Astrocyte (in vitro differentiated cells and primary cell): ENCODE data around the gene TTC12. TPM values are rescaled to one million over a fixed set of nuclear protein-coding genes. Genes with fewer than 3 reads are reported as not detected.

Experiments
- DNase-seq: peaks from one replicate; pipeline ENCODE4 v3.0.0-alpha.2; 2010; ENCODE audit warnings: low read depth
- FAIRE-seq: peaks from 2 replicates; lab custom pipeline; 2011; peaks lifted over from hg19 to GRCh38; lab: Jason Lieb, UNC
- H2AFZ ChIP-seq: 2 replicates; pipeline ENCODE4 v1.6.0; 2012; ENCODE audit warnings: low read depth, low read length, inconsistent platforms
- H3K27ac ChIP-seq: 2 replicates; pipeline ENCODE4 v1.5.1; 2011; ENCODE audit warnings: low read depth, low read length, inconsistent platforms
- H3K27me3 ChIP-seq: 2 replicates; pipeline ENCODE4 v1.6.0; 2011; ENCODE audit warnings: low read length, inconsistent platforms; ENCODE audit not compliant: insufficient read depth
- H3K36me3 ChIP-seq: 2 replicates; pipeline ENCODE4 v1.5.1; 2011; ENCODE audit warnings: low read length, inconsistent platforms; ENCODE audit not compliant: insufficient read depth
- H3K4me1 ChIP-seq: 2 replicates; pipeline ENCODE4 v1.5.1; 2011; ENCODE audit warnings: low read length, inconsistent platforms; ENCODE audit not compliant: insufficient read depth
- H3K4me2 ChIP-seq: 2 replicates; pipeline ENCODE4 v1.6.0; 2012; ENCODE audit warnings: low read length, inconsistent platforms
- H3K4me3 ChIP-seq: 2 replicates; pipeline ENCODE4 v1.5.1; 2011; ENCODE audit warnings: low read depth, mild to moderate bottlenecking, low read length, inconsistent platforms; ENCODE audit not compliant: insufficient read depth
- H3K79me2 ChIP-seq: 2 replicates; pipeline ENCODE4 v1.6.0; 2012; ENCODE audit warnings: mild to moderate bottlenecking, low read length, inconsistent platforms; ENCODE audit not compliant: insufficient read depth
- H3K9ac ChIP-seq: 2 replicates; pipeline ENCODE4 v1.6.0; 2012; ENCODE audit warnings: mild to moderate bottlenecking, low read length, inconsistent platforms
- H3K9me3 ChIP-seq: 2 replicates; pipeline ENCODE4 v1.5.1; 2012; ENCODE audit warnings: low read depth, mild to moderate bottlenecking, low read length, inconsistent platforms; ENCODE audit not compliant: insufficient read depth
- H4K20me1 ChIP-seq: 2 replicates; pipeline ENCODE4 v1.6.0; 2012; ENCODE audit warnings: low read length, inconsistent platforms; ENCODE audit not compliant: insufficient read depth
- H3K27ac Mint-ChIP-seq: one replicate; pipeline ENCODE4 v1.8.0; 2021; ENCODE audit warnings: mild to moderate bottlenecking, mixed read lengths; ENCODE audit not compliant: unreplicated experiment
- H3K27me3 Mint-ChIP-seq: one replicate; pipeline ENCODE4 v1.8.0; 2021; ENCODE audit warnings: low read depth, mixed read lengths; ENCODE audit not compliant: unreplicated experiment
- H3K36me3 Mint-ChIP-seq: one replicate; pipeline ENCODE4 v1.8.0; 2021; ENCODE audit warnings: low read depth, mixed read lengths; ENCODE audit not compliant: unreplicated experiment
- H3K4me1 Mint-ChIP-seq: one replicate; pipeline ENCODE4 v1.8.0; 2021; ENCODE audit warnings: low read depth, mixed read lengths; ENCODE audit not compliant: unreplicated experiment
- H3K4me3 Mint-ChIP-seq: one replicate; pipeline ENCODE4 v1.8.0; 2021; ENCODE audit warnings: mild to moderate bottlenecking, moderate library complexity, mixed read lengths; ENCODE audit not compliant: unreplicated experiment
- H3K9me3 Mint-ChIP-seq: one replicate; pipeline ENCODE4 v1.8.0; 2021; ENCODE audit warnings: mild to moderate bottlenecking, mixed read lengths; ENCODE audit not compliant: unreplicated experiment
- CTCF ChIP-seq: IDR thresholded peaks from 2 replicates; pipeline ENCODE4 v1.5.1; 2011; ENCODE audit warnings: low read depth, mild to moderate bottlenecking, inconsistent platforms, low read length, moderate library complexity; ENCODE audit not compliant: insufficient read depth
- EZH2 ChIP-seq: IDR thresholded peaks from 2 replicates; pipeline ENCODE4 v1.6.1; 2012; ENCODE audit warnings: mild to moderate bottlenecking, low read length, inconsistent platforms; ENCODE audit not compliant: insufficient read depth
- total RNA-seq: library from RNA; stranded (reverse); gene quantifications from 2 replicates; pipeline ENCODE4 v1.2.1, GENCODE V29; 2021

TTC12 gene
- total RNA-seq, 1 donor from 2014 or later, result 9.4 TPM

- FAIRE-seq, result no peak
Measured at GRCh38 chr11:113377681-113378412, 63.5 kb downstream of the TTC12 start.

GRCh38 chr11:113378692-113379091, 64.3 kb downstream of the TTC12 start:
- H3K36me3 Mint-ChIP-seq, result no peaks in the 10 kb centered on the region
- TF ChIP-seq EZH2 (no peak), CTCF (no peak)
- Histone ChIP-seq H2AFZ (no peak overlapping the region), H3K79me2 (no peaks in the 10 kb centered on the region), H3K9me3 (no peaks in the 10 kb centered on the region), H3K36me3 (no peaks in the 10 kb centered on the region), H3K4me1 (peaks cover 12% of the 10 kb centered on the region), H3K27me3 (no peaks in the 10 kb centered on the region), H3K9ac (no peak overlapping the region), H4K20me1 (no peaks in the 10 kb centered on the region), H3K4me2 (no peak overlapping the region), H3K27ac (no peak overlapping the region), H3K4me3 (no peak overlapping the region)
- peaks cover 3% of the 10 kb centered on the region for H3K9me3 Mint-ChIP-seq
- no peak for FAIRE-seq
- no peak overlapping the region for H3K4me3 Mint-ChIP-seq
- H3K27me3 Mint-ChIP-seq, result no peaks in the 10 kb centered on the region
- H3K4me1 Mint-ChIP-seq, result peaks cover 16% of the 10 kb centered on the region
- no peak overlapping the region for H3K27ac Mint-ChIP-seq
- no peak for DNase-seq

More at GRCh38 chr11:113377681-113378412, 63.5 kb downstream of the TTC12 start:
- Mint-ChIP-seq H3K4me3 (no peak overlapping the region), H3K4me1 (peaks cover 24% of the 10 kb centered on the region), H3K27me3 (no peaks in the 10 kb centered on the region), H3K27ac (peak overlapping the region; percentile 58), H3K36me3 (no peaks in the 10 kb centered on the region), H3K9me3 (peaks cover 5% of the 10 kb centered on the region)
- H3K36me3 ChIP-seq, result no peaks in the 10 kb centered on the region
- no peak overlapping the region for H3K4me2 ChIP-seq
- H3K79me2 ChIP-seq, result no peaks in the 10 kb centered on the region
- no peak overlapping the region for H3K9ac ChIP-seq
- peak; percentile 27 for DNase-seq
- no peak overlapping the region for H3K4me3 ChIP-seq
- TF ChIP-seq EZH2, result no peak
- no peak for TF ChIP-seq CTCF
- H3K9me3 ChIP-seq, result no peaks in the 10 kb centered on the region
- no peaks in the 10 kb centered on the region for H4K20me1 ChIP-seq
- H3K4me1 ChIP-seq, result peaks cover 13% of the 10 kb centered on the region
- no peak overlapping the region for H2AFZ ChIP-seq
- H3K27me3 ChIP-seq, result no peaks in the 10 kb centered on the region
- H3K27ac ChIP-seq, result no peak overlapping the region

GRCh38 chr11:113382121-113382520, 67.7 kb downstream of the TTC12 start:
- Histone ChIP-seq H3K27me3 (peaks cover 3% of the 10 kb centered on the region), H3K9ac (no peak overlapping the region), H3K27ac (no peak overlapping the region), H3K4me1 (peaks cover 20% of the 10 kb centered on the region), H3K9me3 (no peaks in the 10 kb centered on the region), H3K4me2 (no peak overlapping the region), H2AFZ (no peak overlapping the region), H3K79me2 (no peaks in the 10 kb centered on the region), H3K36me3 (no peaks in the 10 kb centered on the region), H4K20me1 (no peaks in the 10 kb centered on the region), H3K4me3 (no peak overlapping the region)
- H3K27me3 Mint-ChIP-seq, result peaks cover 4% of the 10 kb centered on the region
- FAIRE-seq, result no peak
- H3K4me1 Mint-ChIP-seq, result peaks cover 28% of the 10 kb centered on the region
- no peak for TF ChIP-seq CTCF
- TF ChIP-seq EZH2, result no peak
- peaks cover 3% of the 10 kb centered on the region for H3K9me3 Mint-ChIP-seq
- DNase-seq, result no peak
- H3K36me3 Mint-ChIP-seq, result no peaks in the 10 kb centered on the region
- H3K27ac Mint-ChIP-seq, result no peak overlapping the region
- no peak overlapping the region for H3K4me3 Mint-ChIP-seq
